ENCODE results near the gene TMEM163. TPM values are rescaled to one million over a fixed set of nuclear protein-coding genes. Genes with fewer than 3 reads are reported as not detected.

The TMEM163 gene
- total RNA-seq, 2 experiments from 2014 or later, result 0.51 TPM; not detected in 1

GRCh38 chr2:134667541-134667940 lies 51.3 kb downstream of the TMEM163 start:
- no peak overlapping the region for H3K4me3 ChIP-seq (ENCODE audit: low read depth, low read length, poor library complexity, severe bottlenecking)
- BruUV-seq (replicated peaks), result no TSS peak
- no peak overlapping the region for H3K4me2 ChIP-seq (ENCODE audit: low read length)
- H3K36me3 ChIP-seq (ENCODE audit: insufficient read depth, low read length), result no peaks in the 10 kb centered on the region
- no peaks in the 10 kb centered on the region for H3K9me2 ChIP-seq (ENCODE audit: insufficient read depth, low read length)
- TF ChIP-seq CTCF (conservative IDR thresholded peaks at IDR 0.05; ENCODE audit: low read length), result no peak
- no peak for TF ChIP-seq EZH2phosphoT487 (IDR thresholded peaks at IDR 0.05; ENCODE audit: borderline replicate concordance, low read depth, low read length)
- H3K9me3 ChIP-seq (ENCODE audit: low read length), result no peaks in the 10 kb centered on the region
- intact Hi-C loops (cut with micrococcal nuclease; ENCODE audit: unreplicated experiment), result no loop called here
- H3K4me1 ChIP-seq (ENCODE audit: insufficient read depth, low read length, poor library complexity, severe bottlenecking), result no peaks in the 10 kb centered on the region
- no peak overlapping the region for H3K27ac ChIP-seq (ENCODE audit: low read depth, low read length, poor library complexity, severe bottlenecking)
- DNase-seq (ENCODE audit: low spot score), result no peak
- POLR2A ChIA-PET, result interaction anchor here (0.6 kb wide), 1 partner anchor 1888 kb away, joined by 5 read pairs; no protein-coding TSS in a partner anchor
- no peak overlapping the region for H2AFZ ChIP-seq (ENCODE audit: low read length)
- CTCF ChIA-PET (ENCODE audit: unreplicated experiment), result no interaction called here
- no peaks in the 10 kb centered on the region for H4K20me1 ChIP-seq (ENCODE audit: insufficient read depth, low read length)
- no peaks in the 10 kb centered on the region for H3K79me2 ChIP-seq (ENCODE audit: insufficient read depth, low read depth, low read length)

GRCh38 chr2:134667081-134667480 lies 51.7 kb downstream of the TMEM163 start:
- no TSS peak for BruUV-seq (replicated peaks)
- Histone ChIP-seq H4K20me1 (ENCODE audit: insufficient read depth, low read length) (no peaks in the 10 kb centered on the region), H2AFZ (ENCODE audit: low read length) (no peak overlapping the region), H3K9me3 (ENCODE audit: low read length) (no peaks in the 10 kb centered on the region), H3K36me3 (ENCODE audit: insufficient read depth, low read length) (no peaks in the 10 kb centered on the region), H3K4me1 (ENCODE audit: insufficient read depth, low read length, poor library complexity, severe bottlenecking) (no peaks in the 10 kb centered on the region), H3K79me2 (ENCODE audit: insufficient read depth, low read depth, low read length) (no peaks in the 10 kb centered on the region), H3K9me2 (ENCODE audit: insufficient read depth, low read length) (no peaks in the 10 kb centered on the region), H3K4me2 (ENCODE audit: low read length) (no peak overlapping the region), H3K27ac (ENCODE audit: low read depth, low read length, poor library complexity, severe bottlenecking) (no peak overlapping the region), H3K4me3 (ENCODE audit: low read depth, low read length, poor library complexity, severe bottlenecking) (no peak overlapping the region)
- POLR2A ChIA-PET, result no interaction called here
- TF ChIP-seq EZH2phosphoT487 (IDR thresholded peaks at IDR 0.05; ENCODE audit: borderline replicate concordance, low read depth, low read length), result no peak
- no peak for TF ChIP-seq CTCF (conservative IDR thresholded peaks at IDR 0.05; ENCODE audit: low read length)
- intact Hi-C loops (cut with micrococcal nuclease; ENCODE audit: unreplicated experiment), result no loop called here
- CTCF ChIA-PET (ENCODE audit: unreplicated experiment), result no interaction called here
- DNase-seq (ENCODE audit: low spot score), result no peak

- no peak overlapping the region for H3K4me2 ChIP-seq (ENCODE audit: low read length)
- TF ChIP-seq CTCF (conservative IDR thresholded peaks at IDR 0.05; ENCODE audit: low read length) (no peak), EZH2phosphoT487 (IDR thresholded peaks at IDR 0.05; ENCODE audit: borderline replicate concordance, low read depth, low read length) (no peak)
- no peaks in the 10 kb centered on the region for H3K36me3 ChIP-seq (ENCODE audit: insufficient read depth, low read length)
- no peaks in the 10 kb centered on the region for H3K4me1 ChIP-seq (ENCODE audit: insufficient read depth, low read length, poor library complexity, severe bottlenecking)
- H2AFZ ChIP-seq (ENCODE audit: low read length), result no peak overlapping the region
- intact Hi-C loops (cut with micrococcal nuclease; ENCODE audit: unreplicated experiment), result loop anchor here (2.0 kb wide), 1 partner anchor 75 kb away; no protein-coding TSS in a partner anchor
- no peaks in the 10 kb centered on the region for H4K20me1 ChIP-seq (ENCODE audit: insufficient read depth, low read length)
- H3K9me3 ChIP-seq (ENCODE audit: low read length), result no peaks in the 10 kb centered on the region
- CTCF ChIA-PET (ENCODE audit: unreplicated experiment), result interaction anchor here (0.6 kb wide), 1 partner anchor 206 kb away, joined by 4 read pairs; no protein-coding TSS in a partner anchor
- no peaks in the 10 kb centered on the region for H3K9me2 ChIP-seq (ENCODE audit: insufficient read depth, low read length)
- POLR2A ChIA-PET, result interaction anchor here (0.6 to 1.4 kb wide), 4 partner anchors 11 to 106 kb away, joined by 3 to 5 read pairs (median 4); no protein-coding TSS in a partner anchor
- H3K79me2 ChIP-seq (ENCODE audit: insufficient read depth, low read depth, low read length), result no peaks in the 10 kb centered on the region
- BruUV-seq (replicated peaks), result no TSS peak
- no peak for DNase-seq (ENCODE audit: low spot score)
- no peak overlapping the region for H3K4me3 ChIP-seq (ENCODE audit: low read depth, low read length, poor library complexity, severe bottlenecking)
- no peak overlapping the region for H3K27ac ChIP-seq (ENCODE audit: low read depth, low read length, poor library complexity, severe bottlenecking)
Measured at GRCh38 chr2:134665727-134666506, 52.9 kb downstream of the TMEM163 start.

Data from OCI-LY7 (cell line).